A673 (cell line): ENCODE results near the gene CAPN5. TPM values are rescaled to one million over a fixed set of nuclear protein-coding genes. Genes with fewer than 3 reads are reported as not detected.

Experiments
- BruUV-seq: library from RNA; stranded (reverse); fragments of 400-500 nt; replicated peaks from 2 replicates; lab custom pipeline; 2021; lab: Mats Ljungman, UMichigan
- CTCF ChIA-PET: fragments of 300-600 bp; sonication (Branson Sonifier 250); formaldehyde crosslinking; loops from one replicate; lab custom pipeline; 2022; ENCODE audit warnings: antibody characterized with exemption; lab: Charles Lee
- POLR2A ChIA-PET: fragments of 300-600 bp; sonication (Branson Sonifier 250); formaldehyde crosslinking; loops from one replicate; lab custom pipeline; 2022; ENCODE audit warnings: antibody characterized with exemption; ENCODE audit not compliant: low non-redundant PET; lab: Charles Lee
- DNase-seq: peaks from one replicate; pipeline ENCODE4 v3.0.0-alpha.2; 2015; ENCODE audit warnings: low spot score
- H3K27ac ChIP-seq: fragments of 200-600 bp; sonication (generic); 2 replicates; pipeline ENCODE4 v1.5.1; 2016; ENCODE audit warnings: mixed run types, low read depth, mild to moderate bottlenecking, mixed read lengths, antibody characterized with exemption, low read length; ENCODE audit not compliant: poor library complexity, severe bottlenecking
- H3K27me3 ChIP-seq: fragments of 200-600 bp; sonication (generic); replicated peaks from 2 replicates; pipeline ENCODE4 v1.6.1; 2017; ENCODE audit warnings: mixed run types, low read depth, mild to moderate bottlenecking, mixed read lengths, antibody characterized with exemption, low read length; ENCODE audit not compliant: insufficient read depth, poor library complexity
- H3K36me3 ChIP-seq: fragments of 200-600 bp; sonication (generic); 2 replicates; pipeline ENCODE4 v1.6.1; 2016; ENCODE audit warnings: mixed run types, mild to moderate bottlenecking, mixed read lengths, antibody characterized with exemption, low read length; ENCODE audit not compliant: insufficient read depth, poor library complexity, severe bottlenecking
- H3K4me1 ChIP-seq: fragments of 200-600 bp; sonication (generic); 2 replicates; pipeline ENCODE4 v1.6.1; 2017; ENCODE audit warnings: mixed run types, mild to moderate bottlenecking, mixed read lengths, antibody characterized with exemption, low read length; ENCODE audit not compliant: insufficient read depth, poor library complexity, severe bottlenecking
- H3K4me3 ChIP-seq: fragments of 200-600 bp; sonication (generic); 2 replicates; pipeline ENCODE4 v1.5.1; 2016; ENCODE audit warnings: low read depth, mixed run types, mild to moderate bottlenecking, mixed read lengths, low read length; ENCODE audit not compliant: poor library complexity, severe bottlenecking
- H3K9me3 ChIP-seq: fragments of 200-600 bp; sonication (generic); 2 replicates; pipeline ENCODE4 v1.6.1; 2016; ENCODE audit warnings: mixed run types, low read depth, mild to moderate bottlenecking, mixed read lengths, antibody characterized with exemption, low read length; ENCODE audit not compliant: poor library complexity, severe bottlenecking
- EZH2 ChIP-seq: fragments of 200-600 bp; sonication (generic); IDR thresholded peaks from 2 replicates; pipeline ENCODE4 v1.6.1; 2017; ENCODE audit warnings: borderline replicate concordance, low read depth, mild to moderate bottlenecking, mixed read lengths, antibody characterized with exemption, low read length; ENCODE audit not compliant: poor library complexity, severe bottlenecking
- intact Hi-C: fragments of 100-400 bp; cut with micrococcal nuclease; formaldehyde crosslinking; loops from one replicate; pipeline ENCODE4 v1.10.0; 2022; ENCODE audit not compliant: unreplicated experiment
- total RNA-seq: library from RNA; stranded (reverse); gene quantifications from 2 replicates; pipeline ENCODE4 v1.2.3, GENCODE V29; 2021
- TF ChIP-seq, protein P1 (sequence below): fragments of 300-800, 200-600 bp; sonication (generic); conservative IDR thresholded peaks from 2 replicates; pipeline ENCODE4 v1.5.1; 2017; ENCODE audit warnings: low read depth, mild to moderate bottlenecking, antibody characterized with exemption, low read length, moderate library complexity, mixed read lengths

The CAPN5 gene
- total RNA-seq, 1 experiment from 2014 or later = 4.3 TPM

DNA sequence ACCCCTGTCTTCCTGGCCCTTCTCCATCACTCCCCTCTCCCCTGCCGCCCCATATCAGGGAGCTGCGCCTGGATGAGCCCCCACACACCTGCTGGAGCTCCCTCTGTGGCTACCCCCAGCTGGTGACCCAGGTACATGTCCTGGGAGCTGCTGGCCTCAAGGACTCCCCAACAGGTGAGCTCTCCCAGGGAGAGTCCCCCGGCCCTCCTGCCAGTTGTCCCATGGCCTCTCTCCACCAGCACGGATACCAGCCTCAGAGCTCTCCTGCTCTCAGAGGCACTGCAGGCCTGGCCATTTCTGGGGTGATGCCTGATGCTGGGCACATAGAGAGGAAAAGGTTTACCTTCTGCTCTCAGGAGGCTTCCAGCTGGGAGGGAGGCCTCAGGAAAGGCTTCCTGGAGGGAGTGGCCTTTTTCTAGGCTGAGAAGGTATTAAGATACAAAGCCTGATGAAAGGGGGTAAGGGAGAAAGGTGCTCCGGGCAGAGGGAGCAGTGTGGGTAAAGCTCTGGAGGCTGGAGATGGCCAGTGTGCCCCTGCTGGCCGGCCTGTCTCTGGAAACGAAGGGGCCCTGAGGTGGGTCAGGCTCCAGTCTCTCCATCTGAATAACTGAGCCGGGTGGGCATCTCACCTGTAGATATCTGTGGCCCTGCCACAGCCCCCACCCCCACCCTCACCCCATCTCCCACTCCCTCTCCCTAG lies 55.3 kb downstream of the CAPN5 start:
- POLR2A ChIA-PET = no interaction called here
- CTCF ChIA-PET = no interaction called here

DNA sequence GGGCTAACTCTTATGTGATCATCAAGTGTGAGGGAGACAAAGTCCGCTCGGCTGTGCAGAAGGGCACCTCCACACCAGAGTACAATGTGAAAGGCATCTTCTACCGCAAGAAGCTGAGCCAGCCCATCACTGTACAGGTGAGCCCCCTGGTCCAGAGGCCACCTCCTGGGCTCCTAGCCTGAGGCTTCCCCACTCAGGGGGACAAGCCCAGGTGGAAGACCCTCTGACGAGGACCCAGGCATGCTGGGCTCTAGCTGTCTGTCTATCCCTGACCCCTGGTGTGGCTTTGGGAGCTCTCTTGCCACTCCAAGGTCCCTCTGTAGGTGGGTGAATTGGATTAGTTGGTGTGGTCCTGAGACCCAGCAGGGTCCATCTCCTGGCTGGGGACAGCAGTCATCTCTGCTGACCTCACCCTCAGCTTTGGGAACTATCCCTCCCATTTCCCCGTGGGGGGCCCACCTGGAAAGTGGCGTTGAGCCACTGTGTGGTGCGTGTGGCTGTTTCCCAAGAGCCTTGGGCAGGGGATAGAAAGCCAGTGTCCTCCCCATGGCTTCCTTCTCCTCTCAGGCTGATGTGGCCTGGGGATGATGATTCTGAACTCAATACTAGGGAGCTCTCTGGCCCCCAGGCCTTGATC lies 55.9 kb downstream of the CAPN5 start:
- H3K4me1 ChIP-seq = no peaks in the 10 kb centered on the region

More for the DNA sequence above, 55.3 kb downstream of the CAPN5 start:
- no peak overlapping the region for H3K27ac ChIP-seq
- DNase-seq = no peak
- no TSS peak for BruUV-seq
- no peaks in the 10 kb centered on the region for H3K27me3 ChIP-seq
- intact Hi-C loops = no loop called here
- no peaks in the 10 kb centered on the region for H3K4me1 ChIP-seq
- TF ChIP-seq EZH2 = no peak
- no peaks in the 10 kb centered on the region for H3K9me3 ChIP-seq
- H3K36me3 ChIP-seq = no peaks in the 10 kb centered on the region
- H3K4me3 ChIP-seq = no peak overlapping the region

DNA sequence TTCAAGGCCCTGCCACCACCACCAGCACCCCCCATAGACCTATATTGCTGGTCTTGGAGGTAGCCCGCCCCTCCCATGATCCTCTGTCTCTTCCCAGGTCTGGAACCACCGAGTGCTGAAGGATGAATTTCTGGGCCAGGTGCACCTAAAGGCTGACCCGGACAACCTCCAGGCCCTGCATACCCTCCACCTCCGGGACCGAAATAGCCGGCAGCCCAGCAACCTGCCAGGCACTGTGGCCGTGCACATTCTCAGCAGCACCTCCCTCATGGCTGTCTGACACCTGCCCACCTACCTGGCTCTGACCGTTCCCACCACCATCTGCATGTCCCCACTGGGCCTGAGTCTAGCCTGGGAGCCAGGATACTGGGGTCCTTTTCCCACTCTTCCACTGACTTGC lies 56.8 kb downstream of the CAPN5 start:
- H3K27me3 ChIP-seq = no peaks in the 10 kb centered on the region
- CTCF ChIA-PET = no interaction called here

More for the DNA sequence above, 55.9 kb downstream of the CAPN5 start:
- H3K4me3 ChIP-seq = no peak overlapping the region
- H3K9me3 ChIP-seq = no peaks in the 10 kb centered on the region
- H3K27ac ChIP-seq = no peak overlapping the region
- intact Hi-C loops = no loop called here
- ChIA-PET POLR2A (no interaction called here), CTCF (no interaction called here)
- no peaks in the 10 kb centered on the region for H3K36me3 ChIP-seq
- BruUV-seq = no TSS peak
- no peaks in the 10 kb centered on the region for H3K27me3 ChIP-seq
- no peak for DNase-seq
- TF ChIP-seq EZH2 = no peak
- TF ChIP-seq, protein P1, sequence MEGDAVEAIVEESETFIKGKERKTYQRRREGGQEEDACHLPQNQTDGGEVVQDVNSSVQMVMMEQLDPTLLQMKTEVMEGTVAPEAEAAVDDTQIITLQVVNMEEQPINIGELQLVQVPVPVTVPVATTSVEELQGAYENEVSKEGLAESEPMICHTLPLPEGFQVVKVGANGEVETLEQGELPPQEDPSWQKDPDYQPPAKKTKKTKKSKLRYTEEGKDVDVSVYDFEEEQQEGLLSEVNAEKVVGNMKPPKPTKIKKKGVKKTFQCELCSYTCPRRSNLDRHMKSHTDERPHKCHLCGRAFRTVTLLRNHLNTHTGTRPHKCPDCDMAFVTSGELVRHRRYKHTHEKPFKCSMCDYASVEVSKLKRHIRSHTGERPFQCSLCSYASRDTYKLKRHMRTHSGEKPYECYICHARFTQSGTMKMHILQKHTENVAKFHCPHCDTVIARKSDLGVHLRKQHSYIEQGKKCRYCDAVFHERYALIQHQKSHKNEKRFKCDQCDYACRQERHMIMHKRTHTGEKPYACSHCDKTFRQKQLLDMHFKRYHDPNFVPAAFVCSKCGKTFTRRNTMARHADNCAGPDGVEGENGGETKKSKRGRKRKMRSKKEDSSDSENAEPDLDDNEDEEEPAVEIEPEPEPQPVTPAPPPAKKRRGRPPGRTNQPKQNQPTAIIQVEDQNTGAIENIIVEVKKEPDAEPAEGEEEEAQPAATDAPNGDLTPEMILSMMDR = no peak

More for the DNA sequence above, 56.8 kb downstream of the CAPN5 start:
- Histone ChIP-seq H3K4me3 (no peak overlapping the region), H3K9me3 (no peaks in the 10 kb centered on the region), H3K4me1 (no peaks in the 10 kb centered on the region), H3K27ac (no peak overlapping the region), H3K36me3 (no peaks in the 10 kb centered on the region)
- POLR2A ChIA-PET = no interaction called here
- no peak for DNase-seq
- TF ChIP-seq, protein P1 = no peak
- no peak for TF ChIP-seq EZH2
- intact Hi-C loops = no loop called here
- BruUV-seq = no TSS peak
